IMR-90 (cell line): Measurements from ENCODE around the gene CD69.

Experiments used
- CEBPB ChIP-seq: IDR thresholded peaks from 2 replicates; pipeline ENCODE4 v1.6.1; 2012; ENCODE audit warnings: low read depth, low read length, improper control_type of control experiment
- CHD1 ChIP-seq: IDR thresholded peaks from 2 replicates; pipeline ENCODE4 v1.6.1; 2012; ENCODE audit warnings: low read depth, low read length, improper control_type of control experiment
- MAZ ChIP-seq: IDR thresholded peaks from 2 replicates; pipeline ENCODE4 v1.6.1; 2012; ENCODE audit warnings: low read depth, mild to moderate bottlenecking, low read length, improper control_type of control experiment, moderate library complexity, borderline replicate concordance
- MXI1 ChIP-seq: IDR thresholded peaks from 2 replicates; pipeline ENCODE4 v1.6.1; 2012; ENCODE audit warnings: low read depth, mild to moderate bottlenecking, low read length, moderate library complexity, borderline replicate concordance
- NFE2L2 ChIP-seq: fragments of 150-350 bp; IDR thresholded peaks from 2 replicates; pipeline ENCODE4 v1.6.1; 2016; ENCODE audit warnings: low read depth, mild to moderate bottlenecking, low read length
- POLR2A ChIP-seq: IDR thresholded peaks from 2 replicates; pipeline ENCODE4 v1.6.1; 2012; ENCODE audit warnings: mild to moderate bottlenecking, low read depth, low read length
- RAD21 ChIP-seq: IDR thresholded peaks from 2 replicates; pipeline ENCODE4 v1.6.1; 2012; ENCODE audit warnings: low read length, improper control_type of control experiment
- RCOR1 ChIP-seq: IDR thresholded peaks from 2 replicates; pipeline ENCODE4 v1.6.1; 2012; ENCODE audit warnings: mild to moderate bottlenecking, low read length, improper control_type of control experiment; ENCODE audit not compliant: insufficient replicate concordance
- TF ChIP-seq, protein P1 (sequence below): fragments of 150-350 bp; IDR thresholded peaks from 2 replicates; pipeline ENCODE4 v1.6.1; 2017; ENCODE audit warnings: mild to moderate bottlenecking, antibody characterized with exemption, low read length, low read depth
- TF ChIP-seq, protein P2 (sequence below): conservative IDR thresholded peaks from 2 replicates; pipeline ENCODE4 v1.5.1; 2012; ENCODE audit warnings: mild to moderate bottlenecking, low read depth, low read length, improper control_type of control experiment
- TF ChIP-seq, protein P3 (sequence below): fragments of 150-350 bp; IDR thresholded peaks from 2 replicates; pipeline ENCODE4 v1.6.1; 2016; ENCODE audit warnings: low read depth, mild to moderate bottlenecking, low read length, moderate library complexity, borderline replicate concordance

DNA sequence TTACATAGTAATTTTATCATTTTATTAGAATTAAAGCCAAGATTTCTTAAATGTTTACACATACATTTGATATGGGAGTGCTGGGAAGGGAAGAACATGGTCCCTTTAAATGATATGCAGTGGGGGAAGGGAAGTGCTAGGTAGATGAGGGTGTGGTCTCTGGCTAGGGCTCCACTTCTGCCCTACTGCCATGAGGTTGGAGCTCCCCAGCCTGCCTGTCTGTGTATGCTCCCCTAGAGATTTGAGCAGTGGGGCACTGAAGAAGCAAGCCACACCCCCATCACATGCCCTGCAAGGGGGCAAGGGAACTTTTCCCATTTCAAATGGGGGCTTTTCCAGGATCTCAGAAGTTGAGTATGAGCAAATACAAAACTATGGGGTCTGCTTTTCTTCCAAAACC is 53.3 kb downstream of the CD69 start:
- TF ChIP-seq, protein P1, sequence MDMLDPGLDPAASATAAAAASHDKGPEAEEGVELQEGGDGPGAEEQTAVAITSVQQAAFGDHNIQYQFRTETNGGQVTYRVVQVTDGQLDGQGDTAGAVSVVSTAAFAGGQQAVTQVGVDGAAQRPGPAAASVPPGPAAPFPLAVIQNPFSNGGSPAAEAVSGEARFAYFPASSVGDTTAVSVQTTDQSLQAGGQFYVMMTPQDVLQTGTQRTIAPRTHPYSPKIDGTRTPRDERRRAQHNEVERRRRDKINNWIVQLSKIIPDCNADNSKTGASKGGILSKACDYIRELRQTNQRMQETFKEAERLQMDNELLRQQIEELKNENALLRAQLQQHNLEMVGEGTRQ = no peak
- TF ChIP-seq POLR2A (no peak), NFE2L2 (no peak), CHD1 (no peak), RAD21 (no peak), RCOR1 (no peak), MAZ (no peak), CEBPB (no peak), MXI1 (no peak)
- TF ChIP-seq, protein P2, sequence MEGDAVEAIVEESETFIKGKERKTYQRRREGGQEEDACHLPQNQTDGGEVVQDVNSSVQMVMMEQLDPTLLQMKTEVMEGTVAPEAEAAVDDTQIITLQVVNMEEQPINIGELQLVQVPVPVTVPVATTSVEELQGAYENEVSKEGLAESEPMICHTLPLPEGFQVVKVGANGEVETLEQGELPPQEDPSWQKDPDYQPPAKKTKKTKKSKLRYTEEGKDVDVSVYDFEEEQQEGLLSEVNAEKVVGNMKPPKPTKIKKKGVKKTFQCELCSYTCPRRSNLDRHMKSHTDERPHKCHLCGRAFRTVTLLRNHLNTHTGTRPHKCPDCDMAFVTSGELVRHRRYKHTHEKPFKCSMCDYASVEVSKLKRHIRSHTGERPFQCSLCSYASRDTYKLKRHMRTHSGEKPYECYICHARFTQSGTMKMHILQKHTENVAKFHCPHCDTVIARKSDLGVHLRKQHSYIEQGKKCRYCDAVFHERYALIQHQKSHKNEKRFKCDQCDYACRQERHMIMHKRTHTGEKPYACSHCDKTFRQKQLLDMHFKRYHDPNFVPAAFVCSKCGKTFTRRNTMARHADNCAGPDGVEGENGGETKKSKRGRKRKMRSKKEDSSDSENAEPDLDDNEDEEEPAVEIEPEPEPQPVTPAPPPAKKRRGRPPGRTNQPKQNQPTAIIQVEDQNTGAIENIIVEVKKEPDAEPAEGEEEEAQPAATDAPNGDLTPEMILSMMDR = no peak
- TF ChIP-seq, protein P3, sequence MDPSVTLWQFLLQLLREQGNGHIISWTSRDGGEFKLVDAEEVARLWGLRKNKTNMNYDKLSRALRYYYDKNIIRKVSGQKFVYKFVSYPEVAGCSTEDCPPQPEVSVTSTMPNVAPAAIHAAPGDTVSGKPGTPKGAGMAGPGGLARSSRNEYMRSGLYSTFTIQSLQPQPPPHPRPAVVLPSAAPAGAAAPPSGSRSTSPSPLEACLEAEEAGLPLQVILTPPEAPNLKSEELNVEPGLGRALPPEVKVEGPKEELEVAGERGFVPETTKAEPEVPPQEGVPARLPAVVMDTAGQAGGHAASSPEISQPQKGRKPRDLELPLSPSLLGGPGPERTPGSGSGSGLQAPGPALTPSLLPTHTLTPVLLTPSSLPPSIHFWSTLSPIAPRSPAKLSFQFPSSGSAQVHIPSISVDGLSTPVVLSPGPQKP = no peak
